Brain microvascular endothelial cell (primary cell): ENCODE data around the gene NT5DC3.

Experiments
- DNase-seq: peaks from one replicate; pipeline ENCODE4 v3.0.0-alpha.2; 2020
- H3K27ac ChIP-seq: fragments of 250-450 bp; sonication (Bioruptor Pico); 2 replicates; pipeline ENCODE4 v1.5.1; 2020; ENCODE audit warnings: mild to moderate bottlenecking, moderate library complexity
- H3K27me3 ChIP-seq: fragments of 250-450 bp; sonication (Bioruptor Pico); replicated peaks from 2 replicates; pipeline ENCODE4 v1.5.1; 2020; ENCODE audit warnings: mild to moderate bottlenecking
- H3K36me3 ChIP-seq: fragments of 250-450 bp; sonication (Bioruptor Pico); replicated peaks from 2 replicates; pipeline ENCODE4 v1.5.1; 2020; ENCODE audit warnings: mild to moderate bottlenecking
- H3K4me3 ChIP-seq: 2 replicates; pipeline ENCODE4 v1.5.1; 2011; ENCODE audit warnings: low read depth, mild to moderate bottlenecking, control low read depth, low read length, moderate library complexity
- CTCF ChIP-seq: IDR thresholded peaks from 2 replicates; pipeline ENCODE4 v1.5.1; 2011; ENCODE audit warnings: low read depth, mild to moderate bottlenecking, moderate library complexity, low read length, control low read depth, inconsistent platforms; ENCODE audit errors: missing control alignments
- in situ Hi-C: cut with HindIII; loops from 2 replicates; pipeline ENCODE4 v1.10.0; 2017; ENCODE audit warnings: low sequenced_read_pairs, low pct_ligation_motif_present

NT5DC3 gene

GRCh38 chr12:103803847-103804246 lies 37.2 kb downstream of the NT5DC3 start:
- DNase-seq, result no peak
- in situ Hi-C loops, result no loop called here
- no peak overlapping the region for H3K27ac ChIP-seq
- no peaks in the 10 kb centered on the region for H3K36me3 ChIP-seq
- no peaks in the 10 kb centered on the region for H3K27me3 ChIP-seq
- no peak overlapping the region for H3K4me3 ChIP-seq
- TF ChIP-seq CTCF, result no peak

- Histone ChIP-seq H3K27ac (peak overlapping the region; percentile 21), H3K36me3 (peaks cover 4% of the 10 kb centered on the region), H3K27me3 (no peaks in the 10 kb centered on the region), H3K4me3 (no peak overlapping the region)
- DNase-seq, result no peak
- in situ Hi-C loops, result no loop called here
- TF ChIP-seq CTCF, result no peak
These were observed 38.5 kb downstream of the NT5DC3 start for GRCh38 chr12:103802586-103802886.

GRCh38 chr12:103801709-103802585 lies 39.1 kb downstream of the NT5DC3 start:
- TF ChIP-seq CTCF, result no peak
- peak overlapping the region; percentile 10 for H3K27ac ChIP-seq
- peaks cover 4% of the 10 kb centered on the region for H3K36me3 ChIP-seq
- DNase-seq, result peak; percentile 43
- no peaks in the 10 kb centered on the region for H3K27me3 ChIP-seq
- H3K4me3 ChIP-seq, result no peak overlapping the region
- in situ Hi-C loops, result no loop called here

GRCh38 chr12:103799857-103800771 lies 40.9 kb downstream of the NT5DC3 start:
- Histone ChIP-seq H3K4me3 (no peak overlapping the region), H3K27ac (peak overlapping the region; percentile 34), H3K27me3 (no peaks in the 10 kb centered on the region), H3K36me3 (peaks cover 8% of the 10 kb centered on the region)
- peak; percentile 60 for DNase-seq
- TF ChIP-seq CTCF, result no peak
- in situ Hi-C loops, result no loop called here

GRCh38 chr12:103799504-103799856 lies 41.6 kb downstream of the NT5DC3 start:
- DNase-seq, result no peak
- Histone ChIP-seq H3K36me3 (peaks cover 11% of the 10 kb centered on the region), H3K27me3 (no peaks in the 10 kb centered on the region), H3K4me3 (no peak overlapping the region), H3K27ac (no peak overlapping the region)
- in situ Hi-C loops, result no loop called here
- TF ChIP-seq CTCF, result no peak
